Cortex of kidney (tissue), 1 donor: ENCODE results near the gene AKAP8.

Source experiments
- DNase-seq: peaks from one replicate; lab custom pipeline; 2025; lab: John Stamatoyannopoulos, UW

The AKAP8 gene

GRCh38 chr19:15332311-15332996, 47.1 kb downstream of the AKAP8 start, which contains the start of gene BRD4:
BRD4 (minus strand) TSS chr19:15332539; CDS start chr19:15273099, 59,440 bp downstream.
- no peak for DNase-seq

- no peak for DNase-seq
Measured at GRCh38 chr19:15331419-15332310, 47.9 kb downstream of the AKAP8 start.

GRCh38 chr19:15330801-15331418, 48.7 kb downstream of the AKAP8 start:
- no peak for DNase-seq

- no peak for DNase-seq
Measured at GRCh38 chr19:15328312-15328711, 51.3 kb downstream of the AKAP8 start.

- no peak for DNase-seq
Measured at GRCh38 chr19:15324791-15325519, 54.6 kb downstream of the AKAP8 start.

- no peak for DNase-seq
Measured at GRCh38 chr19:15323496-15324235, 55.9 kb downstream of the AKAP8 start.

- no peak for DNase-seq
Measured at GRCh38 chr19:15321739-15322138, 57.8 kb downstream of the AKAP8 start.

GRCh38 chr19:15320116-15320515, 59.5 kb downstream of the AKAP8 start:
- no peak for DNase-seq

- DNase-seq, result no peak
Measured at GRCh38 chr19:15318241-15318691, 61.3 kb downstream of the AKAP8 start.

GRCh38 chr19:15317392-15318071, 62.1 kb downstream of the AKAP8 start:
- no peak for DNase-seq

- DNase-seq, result no peak
Measured at GRCh38 chr19:15316498-15316897, 63.1 kb downstream of the AKAP8 start.

GRCh38 chr19:15315101-15315500, 64.5 kb downstream of the AKAP8 start:
- DNase-seq, result no peak

GRCh38 chr19:15313649-15314279, 65.8 kb downstream of the AKAP8 start:
- no peak for DNase-seq

- no peak for DNase-seq
Measured at GRCh38 chr19:15307169-15307568, 72.4 kb downstream of the AKAP8 start.

GRCh38 chr19:15305582-15306334, 73.8 kb downstream of the AKAP8 start:
- DNase-seq, result no peak

- DNase-seq, result no peak
Measured at GRCh38 chr19:15304140-15304705, 75.4 kb downstream of the AKAP8 start.
